K562 (cell line): ENCODE measurements around the gene RDH16. TPM values are rescaled to one million over a fixed set of nuclear protein-coding genes. Genes with fewer than 3 reads are reported as not detected.

Experiments used
- ARID1B ChIP-seq: fragments of 450-650 bp; IDR thresholded peaks from 2 replicates; pipeline ENCODE4 v1.6.1; 2016; ENCODE audit warnings: antibody characterized with exemption, mild to moderate bottlenecking, inconsistent platforms
- BMI1 ChIP-seq: fragments of 150-350 bp; IDR thresholded peaks from 2 replicates; pipeline ENCODE4 v1.6.1; 2014; ENCODE audit warnings: low read length
- CCNT2 ChIP-seq: IDR thresholded peaks from 2 replicates; pipeline ENCODE4 v1.6.1; 2011; ENCODE audit warnings: borderline replicate concordance, low read depth, mild to moderate bottlenecking, moderate library complexity, mixed read lengths, low read length; ENCODE audit not compliant: insufficient read length; ENCODE audit errors: extremely low read depth
- DPF2 ChIP-seq: fragments of 450-650 bp; IDR thresholded peaks from 2 replicates; pipeline ENCODE4 v1.6.1; 2016
- GATAD2A ChIP-seq: fragments of 450-650 bp; IDR thresholded peaks from 2 replicates; pipeline ENCODE4 v1.6.1; 2017
- HOMEZ ChIP-seq: fragments of 250-450 bp; sonication (Bioruptor Pico); IDR thresholded peaks from 2 replicates; pipeline ENCODE4 v1.4.0; 2020; ENCODE audit warnings: mild to moderate bottlenecking, moderate library complexity
- MAFK ChIP-seq: IDR thresholded peaks from 2 replicates; pipeline ENCODE4 v1.6.1; 2011; ENCODE audit warnings: low read length, improper control_type of control experiment
- MYC ChIP-seq, 2 experiments: fragments of 250-450 bp in 1 of 2; sonication (Bioruptor Pico) in 1 of 2; IDR thresholded peaks; 2 replicates each; pipeline versions ENCODE4 v1.5.1 to v1.6.1; 2012 to 2021; ENCODE audit warnings: low read depth in 2 of 2, borderline replicate concordance in 1 of 2, improper control_type of control experiment in 1 of 2, low read length in 1 of 2, mild to moderate bottlenecking in 1 of 2, moderate library complexity in 1 of 2
- NBN ChIP-seq: fragments of 450-650 bp; IDR thresholded peaks from 2 replicates; pipeline ENCODE4 v1.6.1; 2016; ENCODE audit warnings: low read depth, mild to moderate bottlenecking
- NCOR1 ChIP-seq: fragments of 450-650 bp; IDR thresholded peaks from 2 replicates; pipeline ENCODE4 v1.6.1; 2016; ENCODE audit warnings: mild to moderate bottlenecking, moderate library complexity
- NKRF ChIP-seq: fragments of 450-650 bp; IDR thresholded peaks from 2 replicates; pipeline ENCODE4 v1.6.1; 2016; ENCODE audit warnings: borderline replicate concordance
- PCBP1 ChIP-seq: fragments of 200-400 bp; formaldehyde crosslinking; IDR thresholded peaks from 2 replicates; pipeline ENCODE4 v1.6.1; 2018; ENCODE audit warnings: mild to moderate bottlenecking, low read depth, low read length; ENCODE audit not compliant: poor library complexity, severe bottlenecking
- SPI1 ChIP-seq: IDR thresholded peaks from 2 replicates; pipeline ENCODE4 v1.6.1; 2011; ENCODE audit warnings: low read depth, low read length, control low read depth, borderline replicate concordance
- TFAP4 ChIP-seq: sonication (generic); formaldehyde crosslinking; IDR thresholded peaks from 2 replicates; pipeline ENCODE4 v1.8.0; 2022; ENCODE audit warnings: missing genetic modification reagents, mild to moderate bottlenecking, moderate library complexity, borderline replicate concordance
- THAP7 ChIP-seq: fragments of 250-450 bp; sonication (Bioruptor Pico); IDR thresholded peaks from 2 replicates; pipeline ENCODE4 v1.5.0; 2021
- ZNF699 ChIP-seq: fragments of 250-450 bp; sonication (Bioruptor Pico); IDR thresholded peaks from 2 replicates; pipeline ENCODE4 v1.8.0; 2021; ENCODE audit warnings: mild to moderate bottlenecking, moderate library complexity; ENCODE audit not compliant: insufficient replicate concordance
- polyA plus RNA-seq, 8 experiments: library from polyadenylated mRNA; depleted of rRNA in 4 of 8; stranded (reverse) in 5 of 8; unstranded in 3 of 8; fragments of >200 nt; fragmentation: Nextera tagmentation in 2 of 8; fragmentation: Illumina TruSeq in 1 of 8; extraction: Ambion mirVana in 2 of 8; extraction: Trizol in 1 of 8; gene quantifications; 2 replicates each; pipeline versions ENCODE4 v1.2.1 to v1.2.3, GENCODE V29; 2011 to 2014; ENCODE audit warnings: inconsistent platforms in 1 of 8, missing spikeins in 1 of 8
- total RNA-seq, 7 experiments: library from RNA; depleted of rRNA in 6 of 7; stranded (reverse); fragments of >200 nt in 6 of 7; fragmentation: Illumina TruSeq in 2 of 7; extraction: Trizol in 2 of 7; gene quantifications; 2 replicates each; pipeline versions ENCODE4 v1.2.1 to v1.2.3, GENCODE V29; 2011 to 2021; ENCODE audit warnings: low replicate concordance in 1 of 7
- TF ChIP-seq, protein P1 (sequence below): sonication (generic); formaldehyde crosslinking; IDR thresholded peaks from 2 replicates; pipeline ENCODE4 v1.9.0; 2022; ENCODE audit warnings: mild to moderate bottlenecking, missing genetic modification reagents
- TF ChIP-seq, protein P2 (sequence below): fragments of 200-800 bp; sonication (Bioruptor generic); IDR thresholded peaks from 2 replicates; pipeline ENCODE4 v1.6.1; 2017; ENCODE audit warnings: missing genetic modification characterization, missing compliant biosample characterization

Gene RDH16
- total and polyA plus RNA-seq, 9 of the 15 experiments (the other 6 are each of a cell fraction or from before 2014, with no cell fraction given), result 0.11 to 0.52 (median 0.22) TPM; not detected in 1

DNA sequence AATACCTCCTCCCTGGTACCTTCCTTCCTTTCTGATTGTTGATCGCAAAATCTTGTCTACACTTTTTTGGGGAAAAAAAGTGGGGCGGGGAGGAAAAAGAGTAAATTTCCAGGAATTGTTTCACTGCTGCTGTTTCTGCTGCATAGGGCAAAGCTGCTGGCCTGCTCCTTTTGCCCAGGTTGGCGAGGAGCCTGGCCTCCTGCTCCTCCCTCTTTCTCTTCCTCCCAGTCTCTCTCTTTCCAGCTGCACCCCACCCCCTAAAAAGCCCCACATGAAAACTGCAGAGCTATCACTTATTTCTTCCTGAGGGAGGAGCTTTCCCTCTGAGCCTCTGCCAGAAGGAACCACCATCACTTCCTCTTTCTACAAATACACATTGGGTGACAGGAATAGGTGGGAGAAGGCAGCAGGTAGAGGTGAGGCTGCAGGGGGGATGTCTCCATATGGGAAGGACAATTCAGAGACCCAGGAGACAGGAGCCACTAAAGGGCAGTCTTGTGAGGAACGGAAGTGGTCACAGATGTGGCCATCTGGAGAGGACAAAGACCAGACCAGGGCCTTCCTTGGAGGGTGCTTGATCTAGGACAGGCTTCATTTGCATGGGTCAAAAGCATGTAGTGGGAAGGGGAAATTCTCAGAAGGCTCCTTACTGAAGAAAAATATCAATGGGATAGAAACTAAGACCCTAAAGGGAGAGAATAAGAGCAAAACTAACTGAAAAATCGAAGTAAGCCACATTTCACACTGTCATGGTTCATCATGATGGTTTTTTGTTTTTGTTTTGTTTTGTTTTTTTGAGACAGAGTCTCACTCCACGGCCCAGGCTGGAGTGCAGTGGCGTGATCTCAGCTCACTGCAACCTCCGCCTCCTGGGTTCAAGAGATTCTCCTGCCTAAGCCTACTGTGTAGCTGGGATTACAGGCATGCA, 34.2 kb upstream of the RDH16 start (continued):
- TF ChIP-seq ARID1B (peak; percentile 56; the same call in 1 of the 2 replicates), MYC (IDR thresholded peaks at IDR 0.05; ENCODE audit: low read depth, low read length) (peak; percentile 39; the same call in 1 of the 2 replicates), MYC (CRISPR knock-in tag; IDR thresholded peaks at IDR 0.05; ENCODE audit: borderline replicate concordance, low read depth) (no peak), SPI1 (peak; percentile 100), PCBP1 (no peak), HOMEZ (no peak), CCNT2 (no peak), DPF2 (peak; percentile 61), TFAP4 (peak; percentile 25; the same call in 1 of the 2 replicates), NKRF (no peak), BMI1 (no peak), ZNF699 (no peak), MAFK (peak; percentile 73), GATAD2A (0 out of 2 replicates have a peak, but pooled peaks have one; percentile 33), NBN (peak; percentile 58; the same call in 1 of the 2 replicates), NCOR1 (no peak; the same call in none of the 2 replicates), THAP7 (CRISPR knock-in tag) (peak; percentile 58; the same call in 1 of the 2 replicates)
- TF ChIP-seq, protein P1, sequence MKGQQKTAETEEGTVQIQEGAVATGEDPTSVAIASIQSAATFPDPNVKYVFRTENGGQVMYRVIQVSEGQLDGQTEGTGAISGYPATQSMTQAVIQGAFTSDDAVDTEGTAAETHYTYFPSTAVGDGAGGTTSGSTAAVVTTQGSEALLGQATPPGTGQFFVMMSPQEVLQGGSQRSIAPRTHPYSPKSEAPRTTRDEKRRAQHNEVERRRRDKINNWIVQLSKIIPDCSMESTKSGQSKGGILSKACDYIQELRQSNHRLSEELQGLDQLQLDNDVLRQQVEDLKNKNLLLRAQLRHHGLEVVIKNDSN (CRISPR knock-in tag), result 0 out of 2 replicates have a peak, but pooled peaks have one; percentile 2
- TF ChIP-seq, protein P2, sequence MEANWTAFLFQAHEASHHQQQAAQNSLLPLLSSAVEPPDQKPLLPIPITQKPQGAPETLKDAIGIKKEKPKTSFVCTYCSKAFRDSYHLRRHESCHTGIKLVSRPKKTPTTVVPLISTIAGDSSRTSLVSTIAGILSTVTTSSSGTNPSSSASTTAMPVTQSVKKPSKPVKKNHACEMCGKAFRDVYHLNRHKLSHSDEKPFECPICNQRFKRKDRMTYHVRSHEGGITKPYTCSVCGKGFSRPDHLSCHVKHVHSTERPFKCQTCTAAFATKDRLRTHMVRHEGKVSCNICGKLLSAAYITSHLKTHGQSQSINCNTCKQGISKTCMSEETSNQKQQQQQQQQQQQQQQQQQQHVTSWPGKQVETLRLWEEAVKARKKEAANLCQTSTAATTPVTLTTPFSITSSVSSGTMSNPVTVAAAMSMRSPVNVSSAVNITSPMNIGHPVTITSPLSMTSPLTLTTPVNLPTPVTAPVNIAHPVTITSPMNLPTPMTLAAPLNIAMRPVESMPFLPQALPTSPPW, result peak; percentile 60
